RWPE2 (cell line): Measurements from ENCODE around the gene CUL7.

Experiments
- ATAC-seq: fragments of 200-7000 bp; cut with Tn5 transposase; 3 replicates; pipeline ENCODE4 v1.9.1; 2021; ENCODE audit warnings: low read depth
- DNase-seq: peaks from one replicate; pipeline ENCODE4 v3.0.0-alpha.2; 2020; ENCODE audit warnings: low spot score
- H3K27ac ChIP-seq: fragments of 450-650 bp; 2 replicates; pipeline ENCODE4 v1.5.1; 2017; ENCODE audit warnings: mild to moderate bottlenecking; ENCODE audit not compliant: poor library complexity, severe bottlenecking
- H3K27me3 ChIP-seq: fragments of 250-450 bp; sonication (Bioruptor Pico); 2 replicates; pipeline ENCODE4 v1.5.1; 2021; ENCODE audit warnings: mild to moderate bottlenecking, moderate library complexity; ENCODE audit not compliant: insufficient read depth, poor library complexity, severe bottlenecking
- H3K36me3 ChIP-seq: fragments of 250-450 bp; sonication (Bioruptor Pico); 2 replicates; pipeline ENCODE4 v1.5.1; 2020; ENCODE audit warnings: low read depth, mild to moderate bottlenecking, moderate library complexity
- H3K4me1 ChIP-seq: fragments of 250-450 bp; sonication (Bioruptor Pico); 2 replicates; pipeline ENCODE4 v1.5.1; 2021; ENCODE audit warnings: mild to moderate bottlenecking, moderate library complexity; ENCODE audit not compliant: insufficient read depth, poor library complexity, severe bottlenecking
- H3K4me3 ChIP-seq: fragments of 250-450 bp; sonication (Bioruptor Pico); 2 replicates; pipeline ENCODE4 v1.5.1; 2021; ENCODE audit warnings: mild to moderate bottlenecking, moderate library complexity; ENCODE audit not compliant: severe bottlenecking
- H3K9me3 ChIP-seq: fragments of 250-450 bp; sonication (Bioruptor Pico); 2 replicates; pipeline ENCODE4 v1.5.1; 2021; ENCODE audit warnings: mild to moderate bottlenecking, moderate library complexity; ENCODE audit not compliant: severe bottlenecking
- CTCF ChIP-seq: fragments of 450-650 bp; IDR thresholded peaks from one replicate; pipeline ENCODE4 v1.5.1; 2017; ENCODE audit warnings: mild to moderate bottlenecking, moderate library complexity; ENCODE audit not compliant: poor library complexity, severe bottlenecking

The CUL7 gene

DNA sequence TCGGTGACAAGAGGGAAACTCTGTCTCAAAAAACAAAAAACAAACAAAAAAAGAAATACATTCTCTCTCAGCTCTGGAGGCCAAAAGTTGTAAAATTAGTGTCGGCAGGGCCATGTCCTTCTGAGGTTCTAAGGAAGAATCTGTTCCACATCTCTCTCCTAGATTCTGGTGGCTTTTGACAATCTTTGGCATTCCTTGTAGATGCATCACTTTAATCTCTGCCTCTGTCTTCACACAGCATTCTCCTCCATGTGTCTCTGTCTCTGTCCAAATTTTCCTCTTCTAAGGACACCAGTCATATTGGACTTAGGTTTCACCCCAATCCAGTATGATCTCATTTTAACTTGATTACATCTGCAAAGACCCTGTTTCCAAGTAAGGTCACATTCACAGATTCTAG lies 60.2 kb downstream of the CUL7 start:
- H3K4me3 ChIP-seq: no peak overlapping the region
- no peak for TF ChIP-seq CTCF
- DNase-seq (no peak), ATAC-seq (no peak)
- no peaks in the 10 kb centered on the region for H3K27me3 ChIP-seq
- H3K36me3 ChIP-seq: peaks cover 25% of the 10 kb centered on the region
- H3K4me1 ChIP-seq: no peaks in the 10 kb centered on the region
- no peak overlapping the region for H3K27ac ChIP-seq
- no peaks in the 10 kb centered on the region for H3K9me3 ChIP-seq

- peaks cover 35% of the 10 kb centered on the region for H3K36me3 ChIP-seq
- H3K27ac ChIP-seq: no peak overlapping the region
- no peak for DNase-seq
- H3K27me3 ChIP-seq: no peaks in the 10 kb centered on the region
- TF ChIP-seq CTCF: no peak
- ATAC-seq: no peak
- H3K9me3 ChIP-seq: no peaks in the 10 kb centered on the region
- H3K4me1 ChIP-seq: peaks cover 4% of the 10 kb centered on the region
- H3K4me3 ChIP-seq: no peak overlapping the region
These were observed 63.7 kb downstream of the CUL7 start for GRCh38 chr6:42989923-42990322.

- H3K27ac ChIP-seq: no peak overlapping the region
- no peak for DNase-seq
- no peaks in the 10 kb centered on the region for H3K9me3 ChIP-seq
- no peak for ATAC-seq
- peaks cover 4% of the 10 kb centered on the region for H3K4me1 ChIP-seq
- peaks cover 35% of the 10 kb centered on the region for H3K36me3 ChIP-seq
- no peaks in the 10 kb centered on the region for H3K27me3 ChIP-seq
- no peak for TF ChIP-seq CTCF
- no peak overlapping the region for H3K4me3 ChIP-seq
These were observed 65.1 kb downstream of the CUL7 start for GRCh38 chr6:42988486-42989020.
